Measurements from ENCODE around the gene WIPI1.

WIPI1 gene

DNA sequence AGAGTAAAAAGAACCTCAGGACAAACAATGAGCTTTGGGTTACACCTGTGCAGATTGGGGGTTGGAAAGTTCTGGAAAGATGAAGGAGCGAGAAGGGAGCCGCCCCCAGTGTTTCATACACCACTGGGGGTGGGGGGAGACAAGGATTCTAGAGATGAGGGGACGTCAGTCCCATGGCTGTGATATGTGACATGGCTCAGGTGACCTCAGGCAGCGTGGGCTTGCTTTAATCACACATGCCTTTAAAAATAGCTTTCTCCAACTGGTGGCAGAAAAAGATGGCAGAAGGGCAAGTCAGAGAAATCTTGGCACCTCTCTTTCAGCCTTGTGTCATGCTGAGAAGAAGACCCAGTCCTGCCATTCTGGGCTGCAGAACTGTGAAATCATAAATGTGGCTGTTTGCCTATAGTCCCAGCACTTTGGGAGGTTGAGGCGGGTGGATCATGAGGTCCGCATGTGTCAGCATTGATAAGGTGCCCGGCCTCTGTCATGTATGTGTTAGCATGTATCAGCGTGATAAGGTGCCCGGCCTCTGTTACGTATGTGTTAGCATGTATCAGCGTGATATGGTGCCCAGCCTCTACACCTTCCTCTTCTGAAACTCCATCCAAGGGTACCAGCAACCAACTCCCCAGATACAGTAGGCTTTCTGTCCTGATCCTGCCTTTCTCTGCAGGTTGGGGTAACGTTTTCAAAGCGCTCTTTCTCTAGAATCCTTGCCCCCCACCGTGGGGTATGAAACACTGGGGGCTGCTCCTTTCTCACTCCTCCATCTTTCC lies 25.0 kb downstream of the WIPI1 start:
- no peak overlapping the region for H3K18ac ChIP-seq (ENCODE audit: low read length)
- no peak overlapping the region for H3K14ac ChIP-seq (ENCODE audit: low read length)
- WGBS (ENCODE audit: extremely low coverage, insufficient coverage, insufficient read length) = no CpG with 5 or more reads among the region's 14 CpGs
- no peak overlapping the region for H2AFZ ChIP-seq (ENCODE audit: insufficient read depth, low read length, poor library complexity)
- no peak overlapping the region for H4K12ac ChIP-seq (ENCODE audit: low read depth, low read length)
- H3K79me1 ChIP-seq (ENCODE audit: low read length) = no peaks in the 10 kb centered on the region
- no peak overlapping the region for H4K8ac ChIP-seq (ENCODE audit: low read depth, low read length)
- no peaks in the 10 kb centered on the region for H3K79me2 ChIP-seq (ENCODE audit: control insufficient read depth, insufficient read depth, low read length, poor library complexity)
- no peak overlapping the region for H2AK5ac ChIP-seq (ENCODE audit: low read length)
- no peak overlapping the region for H2BK12ac ChIP-seq (ENCODE audit: low read length)
- H3K4me1 ChIP-seq (ENCODE audit: control insufficient read depth in 1 of 2, insufficient read depth in 2 of 2, low read length in 2 of 2) = peaks cover 3 to 4% of the 10 kb centered on the region in 2 experiments
- no peak overlapping the region for H3K27ac ChIP-seq (ENCODE audit: low read depth, low read length)
- H2BK120ac ChIP-seq (ENCODE audit: insufficient read depth, low read length, poor library complexity) = no peak overlapping the region
- no peak overlapping the region for H4K91ac ChIP-seq (ENCODE audit: low read depth, low read length)
- H3K9me3 ChIP-seq (ENCODE audit: insufficient read depth, low read depth, low read length) = no peaks in the 10 kb centered on the region
- H3K9ac ChIP-seq (ENCODE audit: low read length) = no peak overlapping the region
- DNase-seq = no peak
- no peak overlapping the region for H3K4me2 ChIP-seq (ENCODE audit: low read length)
- H3K4me3 ChIP-seq (ENCODE audit: low read depth, low read length) = no peak overlapping the region
- peaks cover 77 to 78% of the 10 kb centered on the region in 2 experiments for H3K36me3 ChIP-seq (ENCODE audit: control insufficient read depth in 1 of 2, insufficient read depth in 2 of 2, low read length in 2 of 2)
- H2BK5ac ChIP-seq (ENCODE audit: low read depth, low read length, poor library complexity) = no peak overlapping the region
- no peak overlapping the region for H3K23ac ChIP-seq (ENCODE audit: low read length)
- no peak overlapping the region for H3K4ac ChIP-seq (ENCODE audit: low read depth, low read length)
- H3K27me3 ChIP-seq (ENCODE audit: insufficient read depth, low read length) = no peaks in the 10 kb centered on the region

DNA sequence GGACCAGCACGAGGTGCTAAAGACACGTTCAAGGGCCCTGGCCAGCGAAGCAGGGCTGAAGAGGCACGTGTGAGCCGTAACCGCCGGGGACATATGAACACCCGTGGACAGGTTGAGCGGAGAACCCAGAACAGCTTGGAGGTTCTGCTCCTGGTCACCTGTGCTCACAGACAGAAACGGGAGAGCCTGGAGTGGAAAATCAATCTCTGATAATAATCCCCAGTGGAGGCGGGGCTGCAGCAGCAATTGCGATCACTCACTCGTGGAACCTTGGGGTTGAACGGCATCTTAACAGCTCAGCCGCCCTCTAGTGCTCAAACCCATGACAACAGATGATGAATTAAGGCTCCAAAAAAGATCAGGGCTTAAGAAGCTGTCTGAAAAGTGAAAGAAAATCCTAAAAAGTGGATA lies 25.6 kb downstream of the WIPI1 start:
- no peak overlapping the region for H4K12ac ChIP-seq (ENCODE audit: low read depth, low read length)
- H3K9ac ChIP-seq (ENCODE audit: low read length) = no peak overlapping the region
- DNase-seq = peak in 1 of 2 donors; percentile 12
- no CpG with 5 or more reads among the region's 15 CpGs for WGBS (ENCODE audit: extremely low coverage, insufficient coverage, insufficient read length)
- no peak overlapping the region for H4K8ac ChIP-seq (ENCODE audit: low read depth, low read length)
- H3K4me2 ChIP-seq (ENCODE audit: low read length) = no peak overlapping the region
- no peak overlapping the region for H2BK5ac ChIP-seq (ENCODE audit: low read depth, low read length, poor library complexity)
- no peaks in the 10 kb centered on the region for H3K27me3 ChIP-seq (ENCODE audit: insufficient read depth, low read length)
- H3K4ac ChIP-seq (ENCODE audit: low read depth, low read length) = no peak overlapping the region
- H3K9me3 ChIP-seq (ENCODE audit: insufficient read depth, low read depth, low read length) = no peaks in the 10 kb centered on the region
- no peak overlapping the region for H3K27ac ChIP-seq (ENCODE audit: low read depth, low read length)
- H3K4me1 ChIP-seq (ENCODE audit: control insufficient read depth in 1 of 2, insufficient read depth in 2 of 2, low read length in 2 of 2) = peaks cover 3 to 4% of the 10 kb centered on the region in 2 experiments
- H3K14ac ChIP-seq (ENCODE audit: low read length) = no peak overlapping the region
- no peak overlapping the region for H4K91ac ChIP-seq (ENCODE audit: low read depth, low read length)
- H3K79me2 ChIP-seq (ENCODE audit: control insufficient read depth, insufficient read depth, low read length, poor library complexity) = no peaks in the 10 kb centered on the region
- no peak overlapping the region for H2AFZ ChIP-seq (ENCODE audit: insufficient read depth, low read length, poor library complexity)
- no peak overlapping the region for H3K4me3 ChIP-seq (ENCODE audit: low read depth, low read length)
- H2AK5ac ChIP-seq (ENCODE audit: low read length) = no peak overlapping the region
- no peak overlapping the region for H3K18ac ChIP-seq (ENCODE audit: low read length)
- H3K23ac ChIP-seq (ENCODE audit: low read length) = no peak overlapping the region
- H2BK12ac ChIP-seq (ENCODE audit: low read length) = no peak overlapping the region
- H2BK120ac ChIP-seq (ENCODE audit: insufficient read depth, low read length, poor library complexity) = no peak overlapping the region
- peaks cover 77 to 81% of the 10 kb centered on the region in 2 experiments for H3K36me3 ChIP-seq (ENCODE audit: control insufficient read depth in 1 of 2, insufficient read depth in 2 of 2, low read length in 2 of 2)
- no peaks in the 10 kb centered on the region for H3K79me1 ChIP-seq (ENCODE audit: low read length)

GRCh38 chr17:68431045-68431608 lies 26.2 kb downstream of the WIPI1 start:
- no peaks in the 10 kb centered on the region for H3K27me3 ChIP-seq (ENCODE audit: insufficient read depth, low read length)
- no peak overlapping the region for H4K91ac ChIP-seq (ENCODE audit: low read depth, low read length)
- no peak overlapping the region for H3K4me3 ChIP-seq (ENCODE audit: low read depth, low read length)
- peaks cover 1 to 2% of the 10 kb centered on the region in 2 experiments for H3K4me1 ChIP-seq (ENCODE audit: control insufficient read depth in 1 of 2, insufficient read depth in 2 of 2, low read length in 2 of 2)
- no peaks in the 10 kb centered on the region for H3K79me1 ChIP-seq (ENCODE audit: low read length)
- no peak overlapping the region for H3K14ac ChIP-seq (ENCODE audit: low read length)
- H4K12ac ChIP-seq (ENCODE audit: low read depth, low read length) = no peak overlapping the region
- H2AFZ ChIP-seq (ENCODE audit: insufficient read depth, low read length, poor library complexity) = no peak overlapping the region
- DNase-seq = no peak
- no peak overlapping the region for H2BK5ac ChIP-seq (ENCODE audit: low read depth, low read length, poor library complexity)
- no peak overlapping the region for H2BK120ac ChIP-seq (ENCODE audit: insufficient read depth, low read length, poor library complexity)
- whole genome bisulfite sequencing (ENCODE audit: extremely low coverage, insufficient coverage, insufficient read length) = no CpG with 5 or more reads among the region's 13 CpGs
- H3K4me2 ChIP-seq (ENCODE audit: low read length) = no peak overlapping the region
- peaks cover 74 to 82% of the 10 kb centered on the region in 2 experiments for H3K36me3 ChIP-seq (ENCODE audit: control insufficient read depth in 1 of 2, insufficient read depth in 2 of 2, low read length in 2 of 2)
- no peak overlapping the region for H3K4ac ChIP-seq (ENCODE audit: low read depth, low read length)
- H3K9ac ChIP-seq (ENCODE audit: low read length) = no peak overlapping the region
- no peak overlapping the region for H4K8ac ChIP-seq (ENCODE audit: low read depth, low read length)
- no peak overlapping the region for H3K18ac ChIP-seq (ENCODE audit: low read length)
- no peak overlapping the region for H2AK5ac ChIP-seq (ENCODE audit: low read length)
- no peak overlapping the region for H2BK12ac ChIP-seq (ENCODE audit: low read length)
- H3K79me2 ChIP-seq (ENCODE audit: control insufficient read depth, insufficient read depth, low read length, poor library complexity) = no peaks in the 10 kb centered on the region
- no peaks in the 10 kb centered on the region for H3K9me3 ChIP-seq (ENCODE audit: insufficient read depth, low read depth, low read length)
- H3K23ac ChIP-seq (ENCODE audit: low read length) = no peak overlapping the region
- no peak overlapping the region for H3K27ac ChIP-seq (ENCODE audit: low read depth, low read length)

DNA sequence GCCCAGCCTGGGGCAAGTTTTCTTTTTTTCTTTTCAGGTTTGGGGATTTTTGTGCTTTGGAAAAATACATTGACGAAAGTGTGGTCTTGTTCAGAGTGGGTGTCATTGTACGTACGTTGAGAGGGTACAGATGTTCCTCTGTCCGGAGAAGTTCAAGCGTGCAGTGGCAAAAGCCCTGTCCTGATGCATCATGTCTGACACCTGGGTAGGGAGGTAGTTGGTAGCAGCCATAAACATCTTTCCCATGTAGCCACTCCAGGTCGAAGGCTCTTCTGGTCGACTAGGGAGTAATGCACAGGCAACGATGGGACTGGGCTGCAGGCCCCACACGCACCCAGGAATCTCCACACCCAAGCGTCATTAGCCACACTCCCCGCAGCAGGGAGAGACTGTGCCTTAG lies 27.4 kb downstream of the WIPI1 start:
- Histone ChIP-seq H3K18ac (ENCODE audit: low read length) (no peak overlapping the region), H4K8ac (ENCODE audit: low read depth, low read length) (no peak overlapping the region), H3K36me3 (ENCODE audit: control insufficient read depth in 1 of 2, insufficient read depth in 2 of 2, low read length in 2 of 2) (peaks cover 71 to 79% of the 10 kb centered on the region in 2 experiments), H2BK5ac (ENCODE audit: low read depth, low read length, poor library complexity) (no peak overlapping the region), H3K23ac (ENCODE audit: low read length) (no peak overlapping the region), H3K9ac (ENCODE audit: low read length) (no peak overlapping the region), H2AK5ac (ENCODE audit: low read length) (no peak overlapping the region), H3K4me2 (ENCODE audit: low read length) (no peak overlapping the region), H2BK120ac (ENCODE audit: insufficient read depth, low read length, poor library complexity) (no peak overlapping the region), H2BK12ac (ENCODE audit: low read length) (no peak overlapping the region), H4K91ac (ENCODE audit: low read depth, low read length) (no peak overlapping the region), H3K27me3 (ENCODE audit: insufficient read depth, low read length) (no peaks in the 10 kb centered on the region), H3K27ac (ENCODE audit: low read depth, low read length) (no peak overlapping the region), H4K12ac (ENCODE audit: low read depth, low read length) (no peak overlapping the region), H3K79me1 (ENCODE audit: low read length) (no peaks in the 10 kb centered on the region), H2AFZ (ENCODE audit: insufficient read depth, low read length, poor library complexity) (no peak overlapping the region), H3K79me2 (ENCODE audit: control insufficient read depth, insufficient read depth, low read length, poor library complexity) (no peaks in the 10 kb centered on the region), H3K14ac (ENCODE audit: low read length) (no peak overlapping the region), H3K4ac (ENCODE audit: low read depth, low read length) (no peak overlapping the region), H3K4me3 (ENCODE audit: low read depth, low read length) (no peak overlapping the region), H3K4me1 (ENCODE audit: control insufficient read depth in 1 of 2, insufficient read depth in 2 of 2, low read length in 2 of 2) (no peaks in the 10 kb centered on the region), H3K9me3 (ENCODE audit: insufficient read depth, low read depth, low read length) (no peaks in the 10 kb centered on the region)
- WGBS (ENCODE audit: extremely low coverage, insufficient coverage, insufficient read length) = no CpG with 5 or more reads among the region's 11 CpGs
- no peak for DNase-seq
